Thyroid gland (tissue), 4 donors: Measurements from ENCODE around the gene SREK1IP1.

Source experiments
- CTCF ChIP-seq, 6 experiments: fragments of 200-600 bp in 3 of 6; fragments of 450-650 bp in 3 of 6; sonication (generic) in 3 of 6; IDR thresholded peaks; one replicate each; pipeline ENCODE4 v1.5.1; 2016 to 2019; ENCODE audit warnings: antibody characterized with exemption in 6 of 6, mild to moderate bottlenecking in 2 of 6, inconsistent platforms in 1 of 6, moderate library complexity in 1 of 6
- POLR2A ChIP-seq, 2 donors: fragments of 450-650 bp; IDR thresholded peaks; one replicate each; pipeline ENCODE4 v1.6.1; 2017; ENCODE audit warnings: antibody characterized with exemption in 2 of 2, mild to moderate bottlenecking in 2 of 2, moderate library complexity in 1 of 2

GRCh38 chr5:64763948-64764503, 4.5 kb downstream of the SREK1IP1 start:
- TF ChIP-seq CTCF (IDR thresholded peaks at IDR 0.05) (no peak), POLR2A (IDR thresholded peaks at IDR 0.05) (no peak)
